HepG2 (cell line): ENCODE results near the gene NEU1. TPM values are rescaled to one million over a fixed set of nuclear protein-coding genes. Genes with fewer than 3 reads are reported as not detected.

Experiments used
- CHD4 ChIP-seq: fragments of 200-600 bp; sonication (generic); IDR thresholded peaks from 2 replicates; pipeline ENCODE4 v1.7.0; 2017; ENCODE audit warnings: mild to moderate bottlenecking, low read length, borderline replicate concordance
- CREB1 ChIP-seq, 2 experiments: fragments of 450-650 bp in 1 of 2; IDR thresholded peaks; 2 replicates each; pipeline ENCODE4 v1.6.1; 2016 to 2017; ENCODE audit warnings: control low read depth in 1 of 2, mild to moderate bottlenecking in 1 of 2, missing compliant biosample characterization in 1 of 2, missing genetic modification characterization in 1 of 2
- ELF3 ChIP-seq: IDR thresholded peaks from 2 replicates; pipeline ENCODE4 v1.6.1; 2016; ENCODE audit warnings: missing genetic modification reagents, missing compliant biosample characterization
- FOSL2 ChIP-seq: sonication (generic); formaldehyde crosslinking; IDR thresholded peaks from 2 replicates; pipeline ENCODE4 v1.4.0; 2020; ENCODE audit warnings: missing genetic modification reagents
- HOXA5 ChIP-seq: sonication (generic); formaldehyde crosslinking; IDR thresholded peaks from 2 replicates; pipeline ENCODE4 v1.4.0; 2020; ENCODE audit warnings: missing genetic modification reagents
- KDM5A ChIP-seq: fragments of 200-600 bp; sonication (generic); IDR thresholded peaks from 2 replicates; pipeline ENCODE4 v1.7.0; 2018; ENCODE audit warnings: antibody characterized with exemption, mild to moderate bottlenecking, low read length, borderline replicate concordance
- MEF2D ChIP-seq: sonication (generic); formaldehyde crosslinking; IDR thresholded peaks from 2 replicates; pipeline ENCODE4 v1.5.1; 2020; ENCODE audit warnings: mild to moderate bottlenecking, missing genetic modification reagents
- MIXL1 ChIP-seq: IDR thresholded peaks from 2 replicates; pipeline ENCODE4 v1.6.1; 2016
- NONO ChIP-seq, 2 experiments: fragments of 450-650 bp in 1 of 2; sonication (generic) in 1 of 2; formaldehyde crosslinking in 1 of 2; IDR thresholded peaks in 1 of 2; conservative IDR thresholded peaks in 1 of 2; 2 replicates each; pipeline versions ENCODE4 v1.6.1 to v1.8.0; 2017 to 2022; ENCODE audit warnings: mild to moderate bottlenecking in 1 of 2, missing genetic modification reagents in 1 of 2, moderate library complexity in 1 of 2
- NR2F6 ChIP-seq, 2 experiments: IDR thresholded peaks; 2 replicates each; pipeline ENCODE4 v1.6.1; 2016; ENCODE audit warnings: antibody characterized with exemption in 1 of 2, mild to moderate bottlenecking in 1 of 2
- PAWR ChIP-seq: sonication (generic); formaldehyde crosslinking; IDR thresholded peaks from 2 replicates; pipeline ENCODE4 v1.4.0; 2020; ENCODE audit warnings: missing genetic modification reagents, mild to moderate bottlenecking, borderline replicate concordance
- POLR2AphosphoS5 ChIP-seq: IDR thresholded peaks from 2 replicates; pipeline ENCODE4 v1.6.1; 2012; ENCODE audit warnings: low read depth, low read length
- SIN3A ChIP-seq: IDR thresholded peaks from 2 replicates; pipeline ENCODE4 v1.6.1; 2011; ENCODE audit warnings: low read depth, mild to moderate bottlenecking, control low read depth, low read length, borderline replicate concordance
- TBL1XR1 ChIP-seq: fragments of 150-350 bp; IDR thresholded peaks from 2 replicates; pipeline ENCODE4 v1.6.1; 2014; ENCODE audit warnings: borderline replicate concordance, low read length; ENCODE audit not compliant: partially characterized antibody
- TBX2 ChIP-seq: sonication (generic); formaldehyde crosslinking; IDR thresholded peaks from 2 replicates; pipeline ENCODE4 v1.5.0; 2020; ENCODE audit warnings: missing genetic modification reagents, mild to moderate bottlenecking, borderline replicate concordance
- THAP11 ChIP-seq: IDR thresholded peaks from 2 replicates; pipeline ENCODE4 v1.6.1; 2016; ENCODE audit warnings: missing biosample characterization, missing genetic modification reagents
- ZC3H13 ChIP-seq: sonication (generic); formaldehyde crosslinking; IDR thresholded peaks from 2 replicates; pipeline ENCODE4 v1.8.1; 2023; ENCODE audit warnings: mild to moderate bottlenecking, missing genetic modification reagents, moderate library complexity
- ZNF224 ChIP-seq: sonication (generic); formaldehyde crosslinking; IDR thresholded peaks from 2 replicates; pipeline ENCODE4 v1.5.0; 2020; ENCODE audit warnings: mild to moderate bottlenecking, missing genetic modification reagents
- ZNF350 ChIP-seq: sonication (generic); formaldehyde crosslinking; IDR thresholded peaks from 2 replicates; pipeline ENCODE4 v1.4.0; 2020; ENCODE audit warnings: mild to moderate bottlenecking, low read depth, missing genetic modification reagents, borderline replicate concordance
- ZNF605 ChIP-seq: sonication (generic); formaldehyde crosslinking; IDR thresholded peaks from 2 replicates; pipeline ENCODE4 v1.8.0; 2022; ENCODE audit warnings: mild to moderate bottlenecking, missing genetic modification reagents
- ZNF747 ChIP-seq: sonication (generic); formaldehyde crosslinking; IDR thresholded peaks from 2 replicates; pipeline ENCODE4 v1.8.1; 2023; ENCODE audit warnings: missing genetic modification reagents, mild to moderate bottlenecking, borderline replicate concordance
- ZSCAN12 ChIP-seq: sonication (generic); formaldehyde crosslinking; IDR thresholded peaks from 2 replicates; pipeline ENCODE4 v1.9.0; 2021; ENCODE audit warnings: mild to moderate bottlenecking, missing genetic modification reagents
- polyA plus RNA-seq, 8 experiments: library from polyadenylated mRNA; depleted of rRNA in 3 of 8; stranded (reverse) in 7 of 8; unstranded in 1 of 8; fragments of >200 nt; fragmentation: Illumina TruSeq in 4 of 8; extraction: Trizol in 4 of 8; gene quantifications; 2 replicates each; pipeline versions ENCODE4 v1.2.1 to v1.2.3, GENCODE V29; 2011 to 2016; ENCODE audit warnings: low read depth in 4 of 8, missing spikeins in 1 of 8, mixed read lengths in 1 of 8; ENCODE audit not compliant: insufficient read depth in 1 of 8
- total RNA-seq, 5 experiments: library from RNA; depleted of rRNA; stranded (reverse); fragments of >200 nt; fragmentation: Illumina TruSeq; extraction: Trizol; gene quantifications; 2 replicates each; pipeline ENCODE4 v1.2.3, GENCODE V29; 2016; ENCODE audit warnings: low read depth in 1 of 5
- TF ChIP-seq, protein P1 (sequence below): sonication (generic); formaldehyde crosslinking; IDR thresholded peaks from 2 replicates; pipeline ENCODE4 v1.5.1; 2020; ENCODE audit warnings: mild to moderate bottlenecking, missing genetic modification reagents, borderline replicate concordance
- TF ChIP-seq, protein P2 (sequence below): IDR thresholded peaks from 2 replicates; pipeline ENCODE4 v1.4.0; 2020; ENCODE audit warnings: mild to moderate bottlenecking, missing genetic modification reagents

Gene NEU1
- total and polyA plus RNA-seq, 2 of the 13 experiments (the other 11 are each of a cell fraction or from before 2014, with no cell fraction given), result 215 to 297 TPM

DNA sequence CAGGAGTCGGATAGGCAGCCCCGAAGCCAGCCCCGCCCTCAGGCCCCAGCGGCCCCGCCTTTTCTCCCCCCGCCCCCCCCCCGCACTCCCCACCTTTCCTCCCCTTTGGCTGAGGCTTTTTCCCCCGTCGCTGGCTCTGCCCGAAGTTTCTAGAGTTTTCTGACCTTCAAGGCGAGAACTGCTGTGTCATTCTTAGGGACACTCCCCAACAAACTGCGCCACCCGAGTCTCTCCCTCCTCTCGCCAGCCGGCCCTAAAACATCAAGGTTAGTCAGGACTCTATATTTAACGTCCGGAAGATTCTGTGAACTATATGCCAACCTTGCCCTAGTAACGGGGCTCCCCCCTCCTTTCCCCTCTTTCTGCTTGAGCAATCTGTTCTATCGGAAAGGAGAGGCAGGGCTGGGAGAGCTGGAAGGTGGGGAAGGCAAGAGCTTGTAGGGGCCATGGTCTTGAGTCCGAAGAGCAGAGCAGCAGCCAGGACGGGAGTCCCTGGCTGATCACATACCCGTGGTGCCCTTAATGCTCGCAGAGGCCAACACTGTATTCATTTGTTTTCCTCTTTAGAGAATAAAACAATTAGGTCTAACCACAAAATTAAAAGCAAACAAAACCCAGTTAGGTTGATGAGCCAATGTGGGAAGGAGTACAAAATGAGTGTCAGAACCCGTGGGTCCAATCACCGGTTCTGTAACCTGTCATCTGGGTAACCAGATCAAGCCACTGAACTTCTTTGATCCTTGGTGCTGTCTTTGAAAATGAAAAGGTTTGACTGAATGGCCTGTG, 40.4 kb downstream of the NEU1 start (continued):
- TF ChIP-seq, protein P1, sequence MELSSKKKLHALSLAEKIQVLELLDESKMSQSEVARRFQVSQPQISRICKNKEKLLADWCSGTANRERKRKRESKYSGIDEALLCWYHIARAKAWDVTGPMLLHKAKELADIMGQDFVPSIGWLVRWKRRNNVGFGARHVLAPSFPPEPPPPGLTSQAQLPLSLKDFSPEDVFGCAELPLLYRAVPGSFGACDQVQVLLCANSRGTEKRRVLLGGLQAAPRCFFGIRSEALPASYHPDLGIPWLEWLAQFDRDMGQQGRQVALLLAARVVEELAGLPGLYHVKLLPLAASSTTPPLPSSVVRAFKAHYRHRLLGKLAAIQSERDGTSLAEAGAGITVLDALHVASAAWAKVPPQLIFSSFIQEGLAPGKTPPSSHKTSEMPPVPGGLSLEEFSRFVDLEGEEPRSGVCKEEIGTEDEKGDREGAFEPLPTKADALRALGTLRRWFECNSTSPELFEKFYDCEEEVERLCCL (CRISPR knock-in tag), result no peak
- TF ChIP-seq ELF3 (0 out of 2 replicates have a peak, but pooled peaks have one; percentile 7), NR2F6 (IDR thresholded peaks at IDR 0.05) (no peak), NR2F6 (CRISPR knock-in tag; IDR thresholded peaks at IDR 0.05) (peak; percentile 39), CREB1 (IDR thresholded peaks at IDR 0.05) (no peak), CREB1 (CRISPR knock-in tag; IDR thresholded peaks at IDR 0.05) (0 out of 2 replicates have a peak, but pooled peaks have one; percentile 7), MEF2D (peak; percentile 32; the same call in 1 of the 2 replicates), MIXL1 (CRISPR knock-in tag) (0 out of 2 replicates have a peak, but pooled peaks have one; percentile 34), ZC3H13 (CRISPR knock-in tag) (0 out of 2 replicates have a peak, but pooled peaks have one; percentile 58), POLR2AphosphoS5 (peak; percentile 78), PAWR (CRISPR knock-in tag) (no peak), TBX2 (CRISPR knock-in tag) (peak; percentile 73), ZNF350 (CRISPR knock-in tag) (0 out of 2 replicates have a peak, but pooled peaks have one; percentile 53), KDM5A (peak; percentile 26; the same call in 1 of the 2 replicates), NONO (IDR thresholded peaks at IDR 0.05) (no peak), NONO (CRISPR knock-in tag; conservative IDR thresholded peaks at IDR 0.05) (peak; percentile 51; the same call in 1 of the 2 replicates), ZNF605 (CRISPR knock-in tag) (peak; percentile 79), FOSL2 (CRISPR knock-in tag) (peak; percentile 30; the same call in 1 of the 2 replicates), ZNF747 (CRISPR knock-in tag) (0 out of 2 replicates have a peak, but pooled peaks have one; percentile 69), SIN3A (no peak; the same call in 1 of the 2 replicates), ZNF224 (CRISPR knock-in tag) (0 out of 2 replicates have a peak, but pooled peaks have one; percentile 57), ZSCAN12 (CRISPR knock-in tag) (peak; percentile 36; the same call in 1 of the 2 replicates), THAP11 (peak; percentile 37; the same call in 1 of the 2 replicates), HOXA5 (CRISPR knock-in tag) (0 out of 2 replicates have a peak, but pooled peaks have one; percentile 36), TBL1XR1 (no peak), CHD4 (no peak)
- TF ChIP-seq, protein P2, sequence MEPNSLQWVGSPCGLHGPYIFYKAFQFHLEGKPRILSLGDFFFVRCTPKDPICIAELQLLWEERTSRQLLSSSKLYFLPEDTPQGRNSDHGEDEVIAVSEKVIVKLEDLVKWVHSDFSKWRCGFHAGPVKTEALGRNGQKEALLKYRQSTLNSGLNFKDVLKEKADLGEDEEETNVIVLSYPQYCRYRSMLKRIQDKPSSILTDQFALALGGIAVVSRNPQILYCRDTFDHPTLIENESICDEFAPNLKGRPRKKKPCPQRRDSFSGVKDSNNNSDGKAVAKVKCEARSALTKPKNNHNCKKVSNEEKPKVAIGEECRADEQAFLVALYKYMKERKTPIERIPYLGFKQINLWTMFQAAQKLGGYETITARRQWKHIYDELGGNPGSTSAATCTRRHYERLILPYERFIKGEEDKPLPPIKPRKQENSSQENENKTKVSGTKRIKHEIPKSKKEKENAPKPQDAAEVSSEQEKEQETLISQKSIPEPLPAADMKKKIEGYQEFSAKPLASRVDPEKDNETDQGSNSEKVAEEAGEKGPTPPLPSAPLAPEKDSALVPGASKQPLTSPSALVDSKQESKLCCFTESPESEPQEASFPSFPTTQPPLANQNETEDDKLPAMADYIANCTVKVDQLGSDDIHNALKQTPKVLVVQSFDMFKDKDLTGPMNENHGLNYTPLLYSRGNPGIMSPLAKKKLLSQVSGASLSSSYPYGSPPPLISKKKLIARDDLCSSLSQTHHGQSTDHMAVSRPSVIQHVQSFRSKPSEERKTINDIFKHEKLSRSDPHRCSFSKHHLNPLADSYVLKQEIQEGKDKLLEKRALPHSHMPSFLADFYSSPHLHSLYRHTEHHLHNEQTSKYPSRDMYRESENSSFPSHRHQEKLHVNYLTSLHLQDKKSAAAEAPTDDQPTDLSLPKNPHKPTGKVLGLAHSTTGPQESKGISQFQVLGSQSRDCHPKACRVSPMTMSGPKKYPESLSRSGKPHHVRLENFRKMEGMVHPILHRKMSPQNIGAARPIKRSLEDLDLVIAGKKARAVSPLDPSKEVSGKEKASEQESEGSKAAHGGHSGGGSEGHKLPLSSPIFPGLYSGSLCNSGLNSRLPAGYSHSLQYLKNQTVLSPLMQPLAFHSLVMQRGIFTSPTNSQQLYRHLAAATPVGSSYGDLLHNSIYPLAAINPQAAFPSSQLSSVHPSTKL (CRISPR knock-in tag), result peak; percentile 55; the same call in 1 of the 2 replicates
